ENCODE measurements around the gene GPR155.
A peak's percentile ranks its signal among the peaks of the same experiment; 100 is the strongest.
"Not testable (repeated sequence)": the region's sequence is repeated elsewhere in the genome, so short reads cannot be mapped to it uniquely, and the experiment has no call there.

Gene GPR155

GRCh38 chr2:174397773-174398172 is 89.1 kb downstream of the GPR155 start:
- H3K27ac ChIP-seq, result no peak overlapping the region
- no peak for TF ChIP-seq CTCF (conservative IDR thresholded peaks at IDR 0.05)
- TF ChIP-seq ZFX (IDR thresholded peaks at IDR 0.05), result no peak

- TF ChIP-seq CTCF (conservative IDR thresholded peaks at IDR 0.05) (no peak), ZFX (IDR thresholded peaks at IDR 0.05) (peak; percentile 5; the same call in 1 of the 2 replicates)
- H3K27ac ChIP-seq, result peak overlapping the region; percentile 61
Observed at GRCh38 chr2:174395969-174396630, 90.7 kb downstream of the GPR155 start.

- TF ChIP-seq ZFX (IDR thresholded peaks at IDR 0.05), result peak; percentile 34
- no peak for TF ChIP-seq CTCF (conservative IDR thresholded peaks at IDR 0.05)
- peak within 1 kb of the TSS; percentile 61 for H3K27ac ChIP-seq
Observed at GRCh38 chr2:174395284-174395968, 91.4 kb downstream of the GPR155 start, which contains the start of gene SCRN3. SCRN3 (plus strand) TSS chr2:174395730; CDS start chr2:174398284, 2,554 bp downstream.

- H3K27ac ChIP-seq, result no peak overlapping the region
- TF ChIP-seq ZFX (IDR thresholded peaks at IDR 0.05) (no peak), CTCF (conservative IDR thresholded peaks at IDR 0.05) (no peak)
Observed at GRCh38 chr2:174392706-174393105, 94.1 kb downstream of the GPR155 start.

GRCh38 chr2:174390303-174390702 is 96.5 kb downstream of the GPR155 start:
- H3K27ac ChIP-seq, result not testable (repeated sequence)

GRCh38 chr2:174389542-174389941 is 97.3 kb downstream of the GPR155 start:
- H3K27ac ChIP-seq, result no peak overlapping the region
- no peak for TF ChIP-seq CTCF (conservative IDR thresholded peaks at IDR 0.05)
- no peak for TF ChIP-seq ZFX (IDR thresholded peaks at IDR 0.05)

- not testable (repeated sequence) for H3K27ac ChIP-seq
Observed at GRCh38 chr2:174388706-174389105, 98.1 kb downstream of the GPR155 start.

GRCh38 chr2:174385201-174385600 is 101.6 kb downstream of the GPR155 start:
- TF ChIP-seq ZFX (IDR thresholded peaks at IDR 0.05), result no peak
- TF ChIP-seq CTCF (conservative IDR thresholded peaks at IDR 0.05), result no peak

More at GRCh38 chr2:174385201-174385600, 101.6 kb downstream of the GPR155 start:
- H3K27ac ChIP-seq, result no peak overlapping the region

All from C4-2B (cell line).